HepG2 (cell line): ENCODE results near the gene FBP2. TPM values are rescaled to one million over a fixed set of nuclear protein-coding genes. Genes with fewer than 3 reads are reported as not detected.

Experiments used
- ESRRA ChIP-seq: sonication (generic); formaldehyde crosslinking; IDR thresholded peaks from 2 replicates; pipeline ENCODE4 v1.5.1; 2020; ENCODE audit warnings: mild to moderate bottlenecking, low read depth, missing genetic modification reagents
- HINFP ChIP-seq: sonication (generic); formaldehyde crosslinking; IDR thresholded peaks from 2 replicates; pipeline ENCODE4 v1.4.0; 2020; ENCODE audit warnings: low read depth, mild to moderate bottlenecking, missing genetic modification reagents
- KAT7 ChIP-seq: IDR thresholded peaks from 2 replicates; pipeline ENCODE4 v1.6.1; 2018; ENCODE audit warnings: borderline replicate concordance, missing compliant biosample characterization
- MAFK ChIP-seq, 2 experiments: IDR thresholded peaks in 1 of 2; conservative IDR thresholded peaks in 1 of 2; 2 replicates each; pipeline ENCODE4 v1.6.1; 2011; ENCODE audit warnings: improper control_type of control experiment in 2 of 2, low read length in 2 of 2
- MYC ChIP-seq: sonication (generic); formaldehyde crosslinking; IDR thresholded peaks from 2 replicates; pipeline ENCODE4 v1.9.0; 2021; ENCODE audit warnings: missing genetic modification reagents, borderline replicate concordance
- RFXAP ChIP-seq: sonication (generic); formaldehyde crosslinking; IDR thresholded peaks from 2 replicates; pipeline ENCODE4 v1.4.0; 2020; ENCODE audit warnings: missing genetic modification reagents, borderline replicate concordance
- SAP130 ChIP-seq: IDR thresholded peaks from 2 replicates; pipeline ENCODE4 v1.6.1; 2016; ENCODE audit warnings: low read depth
- SRY ChIP-seq: sonication (generic); formaldehyde crosslinking; IDR thresholded peaks from 2 replicates; pipeline ENCODE4 v1.8.0; 2022; ENCODE audit warnings: mild to moderate bottlenecking, missing genetic modification reagents
- YEATS4 ChIP-seq: sonication (generic); formaldehyde crosslinking; IDR thresholded peaks from 2 replicates; pipeline ENCODE4 v1.4.0; 2020; ENCODE audit warnings: missing genetic modification reagents, borderline replicate concordance
- ZBTB21 ChIP-seq: sonication (generic); formaldehyde crosslinking; IDR thresholded peaks from 2 replicates; pipeline ENCODE4 v1.4.0; 2020; ENCODE audit warnings: missing genetic modification reagents
- ZFP90 ChIP-seq: sonication (generic); formaldehyde crosslinking; IDR thresholded peaks from 2 replicates; pipeline ENCODE4 v1.8.0; 2022; ENCODE audit warnings: missing genetic modification reagents, mild to moderate bottlenecking, inconsistent platforms, borderline replicate concordance
- ZNF142 ChIP-seq: sonication (generic); formaldehyde crosslinking; IDR thresholded peaks from 2 replicates; pipeline ENCODE4 v1.4.0; 2020; ENCODE audit warnings: missing genetic modification reagents
- ZNF44 ChIP-seq: sonication (generic); formaldehyde crosslinking; IDR thresholded peaks from 2 replicates; pipeline ENCODE4 v1.5.1; 2020; ENCODE audit warnings: mild to moderate bottlenecking, missing genetic modification reagents
- ZNF746 ChIP-seq: sonication (generic); formaldehyde crosslinking; IDR thresholded peaks from 2 replicates; pipeline ENCODE4 v1.8.0; 2022; ENCODE audit warnings: mild to moderate bottlenecking, missing genetic modification reagents
- ZNF768 ChIP-seq: sonication (generic); formaldehyde crosslinking; IDR thresholded peaks from 2 replicates; pipeline ENCODE4 v1.4.0; 2020; ENCODE audit warnings: missing genetic modification reagents
- ZSCAN25 ChIP-seq: sonication (generic); formaldehyde crosslinking; IDR thresholded peaks from 2 replicates; pipeline ENCODE4 v1.8.0; 2022; ENCODE audit warnings: mild to moderate bottlenecking, missing genetic modification reagents
- polyA plus RNA-seq, 8 experiments: library from polyadenylated mRNA; depleted of rRNA in 3 of 8; stranded (reverse) in 7 of 8; unstranded in 1 of 8; fragments of >200 nt; fragmentation: Illumina TruSeq in 4 of 8; extraction: Trizol in 4 of 8; gene quantifications; 2 replicates each; pipeline versions ENCODE4 v1.2.1 to v1.2.3, GENCODE V29; 2011 to 2016; ENCODE audit warnings: low read depth in 4 of 8, missing spikeins in 1 of 8, mixed read lengths in 1 of 8; ENCODE audit not compliant: insufficient read depth in 1 of 8
- total RNA-seq, 5 experiments: library from RNA; depleted of rRNA; stranded (reverse); fragments of >200 nt; fragmentation: Illumina TruSeq; extraction: Trizol; gene quantifications; 2 replicates each; pipeline ENCODE4 v1.2.3, GENCODE V29; 2016; ENCODE audit warnings: low read depth in 1 of 5
- TF ChIP-seq, protein P1 (sequence below): sonication (generic); formaldehyde crosslinking; IDR thresholded peaks from 2 replicates; pipeline ENCODE4 v1.4.0; 2020; ENCODE audit warnings: mild to moderate bottlenecking, missing genetic modification reagents

The FBP2 gene
- total and polyA plus RNA-seq, 2 of the 13 experiments (the other 11 are each of a cell fraction or from before 2014, with no cell fraction given) = not detected

GRCh38 chr9:94554439-94555331 lies 38.9 kb downstream of the FBP2 start, which contains the start of gene PCAT7 (continued):
- TF ChIP-seq ZSCAN25 (CRISPR knock-in tag) (0 out of 2 replicates have a peak, but pooled peaks have one; percentile 43), ZNF44 (CRISPR knock-in tag) (peak; percentile 46; the same call in 1 of the 2 replicates), ZNF142 (CRISPR knock-in tag) (no peak), ZFP90 (no peak), RFXAP (CRISPR knock-in tag) (0 out of 2 replicates have a peak, but pooled peaks have one; percentile 31), KAT7 (CRISPR knock-in tag) (no peak), ZBTB21 (CRISPR knock-in tag) (peak; percentile 52; the same call in 1 of the 2 replicates), YEATS4 (CRISPR knock-in tag) (peak; percentile 66; the same call in 1 of the 2 replicates), ZNF746 (CRISPR knock-in tag) (no peak), MYC (CRISPR knock-in tag) (peak; percentile 55; the same call in 1 of the 2 replicates), ZNF768 (peak; percentile 75; the same call in 1 of the 2 replicates), SAP130 (CRISPR knock-in tag) (peak; percentile 86), ESRRA (CRISPR knock-in tag) (0 out of 2 replicates have a peak, but pooled peaks have one; percentile 35), HINFP (CRISPR knock-in tag) (peak; percentile 36; the same call in 1 of the 2 replicates), SRY (CRISPR knock-in tag) (peak; percentile 80; the same call in 1 of the 2 replicates), MAFK (conservative IDR thresholded peaks at IDR 0.05 in 1 of 2, IDR thresholded peaks at IDR 0.05 in 1 of 2; ENCODE audit: low read length in 2 of 2) (0 out of 4 replicates have a peak, but pooled peaks of 1 of the 2 experiments have one; percentile 1)
- TF ChIP-seq, protein P1, sequence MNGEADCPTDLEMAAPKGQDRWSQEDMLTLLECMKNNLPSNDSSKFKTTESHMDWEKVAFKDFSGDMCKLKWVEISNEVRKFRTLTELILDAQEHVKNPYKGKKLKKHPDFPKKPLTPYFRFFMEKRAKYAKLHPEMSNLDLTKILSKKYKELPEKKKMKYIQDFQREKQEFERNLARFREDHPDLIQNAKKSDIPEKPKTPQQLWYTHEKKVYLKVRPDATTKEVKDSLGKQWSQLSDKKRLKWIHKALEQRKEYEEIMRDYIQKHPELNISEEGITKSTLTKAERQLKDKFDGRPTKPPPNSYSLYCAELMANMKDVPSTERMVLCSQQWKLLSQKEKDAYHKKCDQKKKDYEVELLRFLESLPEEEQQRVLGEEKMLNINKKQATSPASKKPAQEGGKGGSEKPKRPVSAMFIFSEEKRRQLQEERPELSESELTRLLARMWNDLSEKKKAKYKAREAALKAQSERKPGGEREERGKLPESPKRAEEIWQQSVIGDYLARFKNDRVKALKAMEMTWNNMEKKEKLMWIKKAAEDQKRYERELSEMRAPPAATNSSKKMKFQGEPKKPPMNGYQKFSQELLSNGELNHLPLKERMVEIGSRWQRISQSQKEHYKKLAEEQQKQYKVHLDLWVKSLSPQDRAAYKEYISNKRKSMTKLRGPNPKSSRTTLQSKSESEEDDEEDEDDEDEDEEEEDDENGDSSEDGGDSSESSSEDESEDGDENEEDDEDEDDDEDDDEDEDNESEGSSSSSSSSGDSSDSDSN (CRISPR knock-in tag) = peak; percentile 77
